ENCODE measurements around the gene MALT1. TPM values are rescaled to one million over a fixed set of nuclear protein-coding genes. Genes with fewer than 3 reads are reported as not detected.

The MALT1 gene
- total RNA-seq, 1 donor from 2014 or later = 28.4 TPM

DNA sequence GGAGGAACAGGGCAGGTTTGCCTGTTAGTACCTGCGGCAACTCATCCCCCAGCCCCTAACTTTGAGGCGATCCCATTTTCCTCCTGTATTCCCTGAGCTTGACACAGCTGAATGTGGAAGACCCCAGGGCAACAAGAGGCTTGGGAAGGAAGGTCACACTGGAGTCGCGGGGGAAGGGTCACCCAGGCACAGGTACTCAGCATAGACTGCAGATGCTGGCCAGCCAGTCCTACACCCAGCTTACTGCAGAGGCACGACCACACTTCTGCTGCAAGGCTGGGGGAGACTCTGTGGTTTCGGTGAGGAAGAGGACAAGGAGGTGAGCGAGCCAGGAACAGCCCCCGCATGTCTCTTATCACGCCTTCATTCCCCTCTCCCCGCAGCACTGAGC lies 91.5 kb downstream of the MALT1 start:
- H3K9ac ChIP-seq = no peak overlapping the region
- no peaks in the 10 kb centered on the region for H3K9me3 ChIP-seq (ENCODE audit: low read depth)
- no peak overlapping the region for H2AFZ ChIP-seq (replicated peaks)
- no peak overlapping the region for H3K4me3 ChIP-seq
- no peak overlapping the region for H3K27ac Mint-ChIP-seq
- no peaks in the 10 kb centered on the region for H3K79me2 ChIP-seq (ENCODE audit: low read depth)
- no peaks in the 10 kb centered on the region for H3K9me3 Mint-ChIP-seq
- peaks cover 11% of the 10 kb centered on the region for H3K27me3 Mint-ChIP-seq (ENCODE audit: insufficient read depth, low read depth)
- no peak for DNase-seq (ENCODE audit: low spot score)
- H3K4me2 ChIP-seq = no peak overlapping the region
- peaks cover 2% of the 10 kb centered on the region for H3K27me3 ChIP-seq
- no peaks in the 10 kb centered on the region for H3K36me3 ChIP-seq
- no peaks in the 10 kb centered on the region for H3K36me3 Mint-ChIP-seq
- TF ChIP-seq EZH2 (IDR thresholded peaks at IDR 0.05) (no peak), EZH2phosphoT487 (IDR thresholded peaks at IDR 0.05) (no peak)
- TF ChIP-seq, protein P1, sequence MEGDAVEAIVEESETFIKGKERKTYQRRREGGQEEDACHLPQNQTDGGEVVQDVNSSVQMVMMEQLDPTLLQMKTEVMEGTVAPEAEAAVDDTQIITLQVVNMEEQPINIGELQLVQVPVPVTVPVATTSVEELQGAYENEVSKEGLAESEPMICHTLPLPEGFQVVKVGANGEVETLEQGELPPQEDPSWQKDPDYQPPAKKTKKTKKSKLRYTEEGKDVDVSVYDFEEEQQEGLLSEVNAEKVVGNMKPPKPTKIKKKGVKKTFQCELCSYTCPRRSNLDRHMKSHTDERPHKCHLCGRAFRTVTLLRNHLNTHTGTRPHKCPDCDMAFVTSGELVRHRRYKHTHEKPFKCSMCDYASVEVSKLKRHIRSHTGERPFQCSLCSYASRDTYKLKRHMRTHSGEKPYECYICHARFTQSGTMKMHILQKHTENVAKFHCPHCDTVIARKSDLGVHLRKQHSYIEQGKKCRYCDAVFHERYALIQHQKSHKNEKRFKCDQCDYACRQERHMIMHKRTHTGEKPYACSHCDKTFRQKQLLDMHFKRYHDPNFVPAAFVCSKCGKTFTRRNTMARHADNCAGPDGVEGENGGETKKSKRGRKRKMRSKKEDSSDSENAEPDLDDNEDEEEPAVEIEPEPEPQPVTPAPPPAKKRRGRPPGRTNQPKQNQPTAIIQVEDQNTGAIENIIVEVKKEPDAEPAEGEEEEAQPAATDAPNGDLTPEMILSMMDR (IDR thresholded peaks at IDR 0.05) = no peak
- no peak overlapping the region for H3K27ac ChIP-seq
- no peaks in the 10 kb centered on the region for H4K20me1 ChIP-seq (ENCODE audit: low read depth)
- H3K4me3 Mint-ChIP-seq = no peak overlapping the region
- H3F3A ChIP-seq (ENCODE audit: low read depth) = peaks cover under 1% of the 10 kb centered on the region
- peaks cover 11% of the 10 kb centered on the region for H3K4me1 Mint-ChIP-seq
- no peaks in the 10 kb centered on the region for H3K4me1 ChIP-seq

GRCh38 chr18:58766164-58766563 lies 94.9 kb downstream of the MALT1 start:
- Mint-ChIP-seq H3K27me3 (ENCODE audit: insufficient read depth, low read depth) (peaks cover 11% of the 10 kb centered on the region), H3K9me3 (no peaks in the 10 kb centered on the region), H3K27ac (no peak overlapping the region), H3K36me3 (no peaks in the 10 kb centered on the region), H3K4me1 (peaks cover 26% of the 10 kb centered on the region), H3K4me3 (no peak overlapping the region)
- peaks cover 2% of the 10 kb centered on the region for H3F3A ChIP-seq (ENCODE audit: low read depth)
- H3K9me3 ChIP-seq (ENCODE audit: low read depth) = no peaks in the 10 kb centered on the region
- H3K36me3 ChIP-seq = no peaks in the 10 kb centered on the region
- no peak overlapping the region for H3K4me2 ChIP-seq
- H3K27ac ChIP-seq = no peak overlapping the region
- DNase-seq (ENCODE audit: low spot score) = no peak
- H3K9ac ChIP-seq = no peak overlapping the region
- no peaks in the 10 kb centered on the region for H3K79me2 ChIP-seq (ENCODE audit: low read depth)
- peaks cover 21% of the 10 kb centered on the region for H3K27me3 ChIP-seq
- no peak overlapping the region for H3K4me3 ChIP-seq
- no peaks in the 10 kb centered on the region for H4K20me1 ChIP-seq (ENCODE audit: low read depth)
- H3K4me1 ChIP-seq = peaks cover 7% of the 10 kb centered on the region
- TF ChIP-seq, protein P1 (IDR thresholded peaks at IDR 0.05) = no peak
- no peak overlapping the region for H2AFZ ChIP-seq (replicated peaks)

DNA sequence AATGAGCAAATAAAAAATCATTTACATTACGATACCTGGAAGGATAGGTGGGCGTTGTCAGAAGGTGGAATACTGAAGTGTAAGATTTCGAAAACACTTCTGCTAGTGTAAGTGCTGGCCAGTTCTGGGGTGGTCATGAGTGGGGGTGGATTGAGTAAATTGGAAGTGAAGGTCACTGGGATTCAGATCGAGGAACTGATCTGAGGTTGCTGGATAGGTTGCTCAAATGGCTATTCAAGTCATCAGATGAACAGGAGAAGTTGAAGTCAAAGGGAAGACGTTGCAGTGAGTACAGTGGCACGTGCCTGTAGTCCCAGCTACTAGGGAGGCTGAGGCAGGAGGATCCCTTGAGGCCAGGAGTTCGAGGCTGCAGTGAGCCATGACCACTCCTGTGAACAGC lies 95.7 kb downstream of the MALT1 start:
- Mint-ChIP-seq H3K9me3 (no peaks in the 10 kb centered on the region), H3K27ac (peak overlapping the region; percentile 3), H3K4me3 (no peak overlapping the region), H3K36me3 (no peaks in the 10 kb centered on the region), H3K27me3 (ENCODE audit: insufficient read depth, low read depth) (peaks cover 11% of the 10 kb centered on the region), H3K4me1 (peaks cover 26% of the 10 kb centered on the region)
- H3K4me2 ChIP-seq = no peak overlapping the region
- no peaks in the 10 kb centered on the region for H3K79me2 ChIP-seq (ENCODE audit: low read depth)
- H3K9me3 ChIP-seq (ENCODE audit: low read depth) = no peaks in the 10 kb centered on the region
- DNase-seq (ENCODE audit: low spot score) = no peak
- no peaks in the 10 kb centered on the region for H3K36me3 ChIP-seq
- H3K27ac ChIP-seq = no peak overlapping the region
- H3K27me3 ChIP-seq = peaks cover 21% of the 10 kb centered on the region
- H3K4me3 ChIP-seq = no peak overlapping the region
- H3K4me1 ChIP-seq = peaks cover 7% of the 10 kb centered on the region
- no peaks in the 10 kb centered on the region for H4K20me1 ChIP-seq (ENCODE audit: low read depth)
- no peak for TF ChIP-seq EZH2phosphoT487 (IDR thresholded peaks at IDR 0.05)
- TF ChIP-seq, protein P1 (IDR thresholded peaks at IDR 0.05) = no peak
- no peak for TF ChIP-seq EZH2 (IDR thresholded peaks at IDR 0.05)
- H3F3A ChIP-seq (ENCODE audit: low read depth) = peaks cover 2% of the 10 kb centered on the region
- H2AFZ ChIP-seq (replicated peaks) = no peak overlapping the region
- no peak overlapping the region for H3K9ac ChIP-seq
